HUES64 (cell line): ENCODE measurements around the gene PDGFD.

Source experiments
- H3K27ac ChIP-seq: 2 replicates; pipeline ENCODE4 v1.7.0; 2013; ENCODE audit warnings: low read depth, low read length, inconsistent platforms
- H3K27me3 ChIP-seq: 2 replicates; pipeline ENCODE4 v1.6.1; 2013; ENCODE audit warnings: mild to moderate bottlenecking, low read length; ENCODE audit not compliant: insufficient read depth
- H3K36me3 ChIP-seq: 2 replicates; pipeline ENCODE4 v1.6.1; 2013; ENCODE audit warnings: mild to moderate bottlenecking, low read length; ENCODE audit not compliant: insufficient read depth
- H3K4me1 ChIP-seq: 2 replicates; pipeline ENCODE4 v1.6.1; 2013; ENCODE audit warnings: mild to moderate bottlenecking, low read length, moderate library complexity; ENCODE audit not compliant: insufficient read depth
- H3K4me3 ChIP-seq: 2 replicates; pipeline ENCODE4 v1.5.1; 2013; ENCODE audit warnings: mild to moderate bottlenecking, low read length, moderate library complexity
- H3K9ac ChIP-seq: 2 replicates; pipeline ENCODE4 v1.6.1; 2013; ENCODE audit warnings: mild to moderate bottlenecking, low read depth, low read length
- H3K9me3 ChIP-seq: 2 replicates; pipeline ENCODE4 v1.6.1; 2013; ENCODE audit warnings: low read depth, low read length; ENCODE audit not compliant: insufficient read depth
- WGBS: fragments of 150-250, 120-280 bp; methylation state at CpG from one replicate; pipeline ENCODE4 v1.1.7; 2013; ENCODE audit warnings: missing lambda C conversion rate; 5-methylcytosine and 5-hydroxymethylcytosine counted together

PDGFD gene

GRCh38 chr11:103936059-103936458, 227.9 kb downstream of the PDGFD start:
- Histone ChIP-seq H3K9ac (no peak overlapping the region), H3K9me3 (no peaks in the 10 kb centered on the region), H3K4me3 (no peak overlapping the region), H3K4me1 (peaks cover 7% of the 10 kb centered on the region; the same call in 1 of the 2 replicates), H3K27ac (no peak overlapping the region), H3K27me3 (no peaks in the 10 kb centered on the region), H3K36me3 (no peaks in the 10 kb centered on the region)
- 100% methylated on average over 1 of the region's 1 CpG for WGBS

DNA sequence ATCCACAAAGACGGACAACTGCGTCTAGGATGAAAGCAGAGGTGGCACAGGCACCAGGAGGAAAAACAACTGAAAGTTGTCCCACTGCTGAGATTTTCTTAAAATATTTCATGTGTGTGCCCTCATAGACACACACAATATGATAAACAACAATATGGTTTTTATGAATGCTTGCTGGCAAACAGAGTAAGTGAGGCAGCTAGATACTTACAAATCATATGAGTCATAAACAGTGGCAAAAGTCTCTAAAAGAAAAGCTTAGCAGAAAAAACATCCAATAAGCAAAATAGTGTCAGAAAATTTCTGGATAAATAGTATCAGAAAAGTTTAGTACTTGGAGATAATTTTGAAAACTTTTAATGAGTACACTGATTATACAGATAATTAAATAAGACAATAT, 228.7 kb downstream of the PDGFD start:
- H3K9me3 ChIP-seq: no peaks in the 10 kb centered on the region
- WGBS: 97% methylated on average over 2 of the region's 2 CpGs

GRCh38 chr11:103929170-103929903, 234.6 kb downstream of the PDGFD start:
- WGBS: 91% methylated on average over 3 of the region's 3 CpGs
- Histone ChIP-seq H3K4me1 (no peaks in the 10 kb centered on the region), H3K4me3 (no peak overlapping the region)

More for the DNA sequence above, 228.7 kb downstream of the PDGFD start:
- no peaks in the 10 kb centered on the region for H3K27me3 ChIP-seq
- H3K36me3 ChIP-seq: no peaks in the 10 kb centered on the region
- no peak overlapping the region for H3K4me3 ChIP-seq
- H3K9ac ChIP-seq: no peak overlapping the region
- peaks cover under 1% of the 10 kb centered on the region; the same call in 1 of the 2 replicates for H3K4me1 ChIP-seq
- no peak overlapping the region for H3K27ac ChIP-seq

GRCh38 chr11:103928802-103929161, 235.2 kb downstream of the PDGFD start:
- no peaks in the 10 kb centered on the region for H3K36me3 ChIP-seq
- 92% methylated on average over 5 of the region's 5 CpGs for whole genome bisulfite sequencing
- H3K27ac ChIP-seq: no peak overlapping the region
- H3K4me1 ChIP-seq: peaks cover under 1% of the 10 kb centered on the region; the same call in 1 of the 2 replicates
- no peak overlapping the region for H3K4me3 ChIP-seq
- H3K9me3 ChIP-seq: no peaks in the 10 kb centered on the region
- H3K27me3 ChIP-seq: no peaks in the 10 kb centered on the region
- H3K9ac ChIP-seq: no peak overlapping the region

More at GRCh38 chr11:103929170-103929903, 234.6 kb downstream of the PDGFD start:
- H3K9me3 ChIP-seq: no peaks in the 10 kb centered on the region
- H3K36me3 ChIP-seq: no peaks in the 10 kb centered on the region
- no peak overlapping the region for H3K27ac ChIP-seq
- H3K27me3 ChIP-seq: no peaks in the 10 kb centered on the region
- no peak overlapping the region for H3K9ac ChIP-seq

- Histone ChIP-seq H3K36me3 (no peaks in the 10 kb centered on the region), H3K9me3 (no peaks in the 10 kb centered on the region), H3K27me3 (no peaks in the 10 kb centered on the region), H3K4me3 (no peak overlapping the region), H3K9ac (no peak overlapping the region), H3K27ac (no peak overlapping the region), H3K4me1 (peaks cover 4% of the 10 kb centered on the region; the same call in 1 of the 2 replicates)
- WGBS: 92% methylated on average over 5 of the region's 5 CpGs
Measured at GRCh38 chr11:103928040-103928801, 235.7 kb downstream of the PDGFD start.

- H3K4me1 ChIP-seq: peaks cover 4% of the 10 kb centered on the region; the same call in 1 of the 2 replicates
Measured at GRCh38 chr11:103927535-103927934, 236.4 kb downstream of the PDGFD start.

DNA sequence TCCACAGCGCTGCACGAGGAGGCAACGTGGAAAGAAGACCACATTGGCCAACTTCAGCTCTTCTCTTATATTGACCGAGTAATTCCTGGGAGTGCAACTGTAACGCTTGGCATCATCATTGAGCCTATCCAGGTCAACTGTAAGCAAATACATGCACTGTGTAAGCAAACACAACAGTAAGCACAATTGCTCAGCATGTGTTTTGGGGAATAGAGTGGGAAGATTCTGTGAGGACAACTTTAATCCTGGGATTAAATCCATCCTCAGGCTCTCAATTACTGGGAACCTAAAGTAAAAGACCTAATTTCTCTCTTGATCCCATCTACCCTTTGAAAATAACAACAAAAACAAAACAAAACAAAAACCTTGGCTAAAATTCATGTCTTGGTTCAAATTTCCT, 237.0 kb downstream of the PDGFD start:
- WGBS: 95% methylated on average over 5 of the region's 5 CpGs
- Histone ChIP-seq H3K36me3 (no peaks in the 10 kb centered on the region), H3K9me3 (no peaks in the 10 kb centered on the region), H3K9ac (no peak overlapping the region), H3K27ac (no peak overlapping the region), H3K27me3 (no peaks in the 10 kb centered on the region), H3K4me1 (peaks cover 4% of the 10 kb centered on the region; the same call in 1 of the 2 replicates), H3K4me3 (no peak overlapping the region)

More at GRCh38 chr11:103927535-103927934, 236.4 kb downstream of the PDGFD start:
- 83% methylated on average over 2 of the region's 2 CpGs for WGBS
- Histone ChIP-seq H3K9me3 (no peaks in the 10 kb centered on the region), H3K27ac (no peak overlapping the region), H3K4me3 (no peak overlapping the region), H3K9ac (no peak overlapping the region), H3K27me3 (no peaks in the 10 kb centered on the region), H3K36me3 (no peaks in the 10 kb centered on the region)

DNA sequence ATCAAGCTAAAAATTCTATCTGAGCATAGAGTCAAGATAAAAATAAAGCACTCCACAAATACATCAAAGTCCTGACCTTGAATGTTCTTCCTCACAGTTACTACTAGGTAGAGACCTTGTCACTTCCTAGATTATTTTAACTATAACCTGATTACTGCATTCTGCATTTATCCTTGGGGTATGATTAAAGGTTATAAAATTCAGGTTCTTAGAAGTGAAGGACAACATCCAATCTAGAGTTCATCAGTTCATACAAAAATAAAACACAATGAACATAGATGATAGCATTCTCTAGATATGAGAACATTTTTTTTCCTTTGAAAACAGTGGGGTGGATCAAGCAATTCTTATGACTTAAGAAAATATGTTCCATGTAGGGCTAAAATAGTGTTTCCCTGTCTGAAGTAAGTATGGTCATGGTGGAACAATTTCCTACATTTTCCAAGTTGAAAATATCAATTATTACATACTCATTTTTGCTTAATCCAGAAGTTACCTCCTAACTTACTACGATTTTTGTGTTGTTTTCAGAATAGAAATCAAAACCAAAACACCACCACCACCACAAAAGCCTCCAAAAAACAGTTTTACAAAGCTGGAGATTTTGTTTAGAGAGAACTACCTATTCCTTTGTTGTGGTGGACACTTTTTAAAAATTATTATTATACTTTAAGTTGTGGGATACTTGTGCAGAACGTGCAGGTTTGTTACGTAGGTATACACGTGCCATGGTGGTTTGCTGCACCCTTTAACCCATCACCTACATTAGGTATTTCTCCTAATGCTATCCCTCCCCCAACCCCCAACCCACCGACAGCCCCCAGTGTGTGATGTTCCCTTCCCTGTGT, 239.6 kb downstream of the PDGFD start:
- no peak overlapping the region for H3K27ac ChIP-seq

GRCh38 chr11:103923451-103923931, 240.5 kb downstream of the PDGFD start:
- Histone ChIP-seq H3K4me1 (peaks cover 4% of the 10 kb centered on the region; the same call in 1 of the 2 replicates), H3K36me3 (no peaks in the 10 kb centered on the region), H3K9ac (no peak overlapping the region), H3K27ac (no peak overlapping the region), H3K9me3 (no peaks in the 10 kb centered on the region), H3K4me3 (no peak overlapping the region), H3K27me3 (no peaks in the 10 kb centered on the region)

More for the DNA sequence above, 239.6 kb downstream of the PDGFD start:
- Histone ChIP-seq H3K36me3 (no peaks in the 10 kb centered on the region), H3K4me1 (peaks cover 4% of the 10 kb centered on the region; the same call in 1 of the 2 replicates), H3K9ac (no peak overlapping the region), H3K27me3 (no peaks in the 10 kb centered on the region), H3K9me3 (no peaks in the 10 kb centered on the region), H3K4me3 (no peak overlapping the region)
- 100% methylated on average over 2 of the region's 5 CpGs for WGBS

DNA sequence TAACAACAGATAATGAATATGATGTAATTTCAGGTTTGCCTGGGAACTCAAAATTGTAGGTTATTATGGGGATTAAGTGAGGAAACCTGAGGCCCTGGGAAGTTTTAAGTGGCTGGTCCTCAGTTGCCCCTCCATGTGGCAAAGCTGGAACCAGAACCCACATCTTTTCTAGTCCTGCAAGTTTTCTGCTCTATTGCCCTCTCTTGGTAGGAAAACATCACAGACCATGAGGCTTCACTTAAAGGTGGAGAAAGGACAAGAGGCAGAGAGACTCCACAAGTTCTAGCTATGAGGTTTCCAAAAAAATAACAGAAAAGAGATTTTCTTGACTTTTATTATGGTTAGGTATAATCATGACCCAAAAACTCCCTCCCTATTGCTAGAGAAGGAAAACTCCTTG, 243.0 kb downstream of the PDGFD start:
- H3K36me3 ChIP-seq: no peaks in the 10 kb centered on the region
- H3K27ac ChIP-seq: no peak overlapping the region
- H3K4me1 ChIP-seq: peaks cover 4% of the 10 kb centered on the region; the same call in 1 of the 2 replicates

More for the DNA sequence above, 243.0 kb downstream of the PDGFD start:
- H3K9ac ChIP-seq: no peak overlapping the region
- no peaks in the 10 kb centered on the region for H3K27me3 ChIP-seq
- no peak overlapping the region for H3K4me3 ChIP-seq
- H3K9me3 ChIP-seq: no peaks in the 10 kb centered on the region
